MCF 10A (cell line): Measurements from ENCODE around the gene TRAPPC14. TPM values are rescaled to one million over a fixed set of nuclear protein-coding genes. Genes with fewer than 3 reads are reported as not detected.

ENCODE experiments used
- BruUV-seq: library from RNA; stranded (reverse); fragments of 400-500 nt; replicated peaks from 2 replicates; lab custom pipeline; 2021; lab: Mats Ljungman, UMichigan
- CTCF ChIA-PET: fragments of 300-600 bp; sonication (Branson Sonifier 250); formaldehyde crosslinking; extraction: SDS; loops from one replicate; lab custom pipeline; 2021; ENCODE audit warnings: antibody characterized with exemption, inconsistent platforms; lab: Yijun Ruan, JAX
- POLR2A ChIA-PET: fragments of 300-600, 350-650 bp; sonication (Branson Sonifier 250); formaldehyde crosslinking; extraction: SDS; loops from one replicate; lab custom pipeline; 2020; ENCODE audit warnings: antibody characterized with exemption, inconsistent platforms; lab: Yijun Ruan, JAX
- DNase-seq: peaks from one replicate; pipeline ENCODE4 v3.0.0-alpha.2; 2018; ENCODE audit not compliant: unreplicated experiment
- H3K27ac Mint-ChIP-seq: one replicate; pipeline ENCODE4 v1.8.0; 2022; ENCODE audit warnings: mild to moderate bottlenecking, low read depth, mixed read lengths; ENCODE audit not compliant: unreplicated experiment
- H3K27me3 Mint-ChIP-seq: one replicate; pipeline ENCODE4 v1.8.0; 2022; ENCODE audit warnings: mixed read lengths; ENCODE audit not compliant: insufficient read depth, unreplicated experiment
- H3K36me3 Mint-ChIP-seq: one replicate; pipeline ENCODE4 v1.8.0; 2022; ENCODE audit warnings: mild to moderate bottlenecking, moderate library complexity, mixed read lengths; ENCODE audit not compliant: insufficient read depth, unreplicated experiment
- H3K4me1 Mint-ChIP-seq: one replicate; pipeline ENCODE4 v1.8.0; 2022; ENCODE audit warnings: mixed read lengths; ENCODE audit not compliant: insufficient read depth, unreplicated experiment
- H3K4me3 Mint-ChIP-seq: one replicate; pipeline ENCODE4 v1.8.0; 2022; ENCODE audit warnings: mild to moderate bottlenecking, moderate library complexity, mixed read lengths; ENCODE audit not compliant: unreplicated experiment
- H3K9me3 Mint-ChIP-seq: one replicate; pipeline ENCODE4 v1.8.0; 2022; ENCODE audit warnings: mixed read lengths; ENCODE audit not compliant: unreplicated experiment
- CTCF ChIP-seq: fragments of 200-600 bp; IDR thresholded peaks from one replicate; pipeline ENCODE4 v1.8.0; 2022; ENCODE audit warnings: antibody characterized with exemption, mild to moderate bottlenecking; ENCODE audit not compliant: unreplicated experiment
- intact Hi-C: fragments of 100-400 bp; cut with micrococcal nuclease; formaldehyde crosslinking; loops from 2 replicates; pipeline ENCODE4 v1.14.1; 2022
- total RNA-seq: library from RNA; stranded (reverse); gene quantifications from 2 replicates; pipeline ENCODE4 v1.2.3, GENCODE V29; 2022

The TRAPPC14 gene
- total RNA-seq, 1 experiment from 2014 or later: 21.7 TPM

GRCh38 chr7:100170101-100170897, 11.8 kb upstream of the TRAPPC14 start:
- no peak overlapping the region for H3K27ac Mint-ChIP-seq

GRCh38 chr7:100169147-100169850, 10.8 kb upstream of the TRAPPC14 start:
- Mint-ChIP-seq H3K4me1 (peaks cover 19% of the 10 kb centered on the region), H3K9me3 (no peaks in the 10 kb centered on the region), H3K4me3 (no peak overlapping the region), H3K27me3 (peaks cover 42% of the 10 kb centered on the region), H3K36me3 (no peaks in the 10 kb centered on the region), H3K27ac (no peak overlapping the region)
- intact Hi-C loops: no loop called here
- ChIA-PET POLR2A (interaction anchor here (1.6 kb wide), 1 partner anchor 8 kb away, joined by 8 read pairs; the partner anchor contains the start of genes GPC2 and STAG3), CTCF (no interaction called here)
- no TSS peak for BruUV-seq
- no peak for TF ChIP-seq CTCF
- DNase-seq: no peak

More at GRCh38 chr7:100170101-100170897, 11.8 kb upstream of the TRAPPC14 start:
- peaks cover 42% of the 10 kb centered on the region for H3K27me3 Mint-ChIP-seq
- BruUV-seq: no TSS peak
- no peaks in the 10 kb centered on the region for H3K9me3 Mint-ChIP-seq
- H3K36me3 Mint-ChIP-seq: no peaks in the 10 kb centered on the region
- POLR2A ChIA-PET: no interaction called here
- TF ChIP-seq CTCF: no peak
- CTCF ChIA-PET: no interaction called here
- DNase-seq: no peak
- H3K4me3 Mint-ChIP-seq: peak overlapping the region; percentile 38
- H3K4me1 Mint-ChIP-seq: peaks cover 19% of the 10 kb centered on the region
- intact Hi-C loops: no loop called here

- POLR2A ChIA-PET: interaction anchor here (0.8 to 1.6 kb wide), 3 partner anchors 9 to 19 kb away, joined by 4 to 8 read pairs (median 6); partner anchors contain the start of genes GPC2, LAMTOR4, STAG3 and TRAPPC14
- Mint-ChIP-seq H3K9me3 (no peaks in the 10 kb centered on the region), H3K4me3 (no peak overlapping the region), H3K27ac (no peak overlapping the region), H3K36me3 (no peaks in the 10 kb centered on the region), H3K27me3 (peaks cover 42% of the 10 kb centered on the region), H3K4me1 (peaks cover 28% of the 10 kb centered on the region)
- intact Hi-C loops: no loop called here
- TF ChIP-seq CTCF: no peak
- CTCF ChIA-PET: interaction anchor here (0.6 to 1.7 kb wide), 3 partner anchors 25 to 113 kb away, joined by 3 to 5 read pairs (median 4); no protein-coding TSS in a partner anchor
- no TSS peak for BruUV-seq
- no peak for DNase-seq
Observed at GRCh38 chr7:100167912-100168323, 9.4 kb upstream of the TRAPPC14 start.
